Measurements from ENCODE around the gene COBL. TPM values are rescaled to one million over a fixed set of nuclear protein-coding genes. Genes with fewer than 3 reads are reported as not detected.

COBL gene
- total and polyA plus RNA-seq, 10 of the 15 experiments (the other 5 are each of a cell fraction or from before 2014, with no cell fraction given) = 0.21 TPM; not detected in 9

DNA sequence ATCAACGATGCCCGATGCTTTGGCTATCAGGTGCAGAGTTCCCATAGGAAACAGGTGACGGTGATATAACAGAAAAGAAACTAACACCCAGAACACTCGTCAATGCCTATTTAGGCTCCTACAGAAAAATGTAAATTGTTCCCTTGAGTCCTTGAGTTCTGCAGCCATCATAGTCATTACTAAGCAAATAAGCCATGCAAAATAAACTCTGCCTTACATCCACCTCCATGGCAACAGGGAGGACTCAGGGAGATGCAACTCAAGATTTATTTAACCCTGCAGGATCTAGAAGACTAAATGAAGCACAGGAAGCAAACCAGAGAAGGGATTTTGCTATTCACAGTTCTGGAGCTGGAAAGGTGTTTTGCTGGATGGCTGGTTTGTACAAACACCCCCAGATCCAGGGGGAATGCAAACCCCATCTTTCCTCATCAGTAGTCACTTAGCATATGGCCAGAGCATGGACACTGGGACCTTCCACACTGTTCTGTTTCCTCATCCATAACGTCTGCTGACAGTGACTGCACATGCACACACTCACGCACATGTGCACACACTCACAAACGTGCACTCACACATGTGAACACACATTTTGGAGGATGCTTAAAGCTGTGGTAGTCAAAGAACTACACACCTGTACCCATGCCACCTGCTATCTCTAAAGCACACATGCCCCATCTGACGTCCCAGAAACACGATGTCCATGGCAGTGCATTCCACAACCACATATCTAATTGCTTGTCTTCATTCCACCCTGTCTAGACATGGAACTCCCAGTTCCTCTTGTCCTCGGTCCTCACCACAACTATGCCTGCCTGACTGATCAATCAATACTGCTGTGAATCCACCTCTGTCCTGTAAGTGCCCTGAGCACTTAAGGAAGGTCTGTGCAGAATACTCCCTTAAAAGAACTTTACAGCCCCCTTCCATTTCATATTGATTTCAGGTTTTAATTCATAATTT lies 178.2 kb downstream of the COBL start (continued):
- TF ChIP-seq, protein P1, sequence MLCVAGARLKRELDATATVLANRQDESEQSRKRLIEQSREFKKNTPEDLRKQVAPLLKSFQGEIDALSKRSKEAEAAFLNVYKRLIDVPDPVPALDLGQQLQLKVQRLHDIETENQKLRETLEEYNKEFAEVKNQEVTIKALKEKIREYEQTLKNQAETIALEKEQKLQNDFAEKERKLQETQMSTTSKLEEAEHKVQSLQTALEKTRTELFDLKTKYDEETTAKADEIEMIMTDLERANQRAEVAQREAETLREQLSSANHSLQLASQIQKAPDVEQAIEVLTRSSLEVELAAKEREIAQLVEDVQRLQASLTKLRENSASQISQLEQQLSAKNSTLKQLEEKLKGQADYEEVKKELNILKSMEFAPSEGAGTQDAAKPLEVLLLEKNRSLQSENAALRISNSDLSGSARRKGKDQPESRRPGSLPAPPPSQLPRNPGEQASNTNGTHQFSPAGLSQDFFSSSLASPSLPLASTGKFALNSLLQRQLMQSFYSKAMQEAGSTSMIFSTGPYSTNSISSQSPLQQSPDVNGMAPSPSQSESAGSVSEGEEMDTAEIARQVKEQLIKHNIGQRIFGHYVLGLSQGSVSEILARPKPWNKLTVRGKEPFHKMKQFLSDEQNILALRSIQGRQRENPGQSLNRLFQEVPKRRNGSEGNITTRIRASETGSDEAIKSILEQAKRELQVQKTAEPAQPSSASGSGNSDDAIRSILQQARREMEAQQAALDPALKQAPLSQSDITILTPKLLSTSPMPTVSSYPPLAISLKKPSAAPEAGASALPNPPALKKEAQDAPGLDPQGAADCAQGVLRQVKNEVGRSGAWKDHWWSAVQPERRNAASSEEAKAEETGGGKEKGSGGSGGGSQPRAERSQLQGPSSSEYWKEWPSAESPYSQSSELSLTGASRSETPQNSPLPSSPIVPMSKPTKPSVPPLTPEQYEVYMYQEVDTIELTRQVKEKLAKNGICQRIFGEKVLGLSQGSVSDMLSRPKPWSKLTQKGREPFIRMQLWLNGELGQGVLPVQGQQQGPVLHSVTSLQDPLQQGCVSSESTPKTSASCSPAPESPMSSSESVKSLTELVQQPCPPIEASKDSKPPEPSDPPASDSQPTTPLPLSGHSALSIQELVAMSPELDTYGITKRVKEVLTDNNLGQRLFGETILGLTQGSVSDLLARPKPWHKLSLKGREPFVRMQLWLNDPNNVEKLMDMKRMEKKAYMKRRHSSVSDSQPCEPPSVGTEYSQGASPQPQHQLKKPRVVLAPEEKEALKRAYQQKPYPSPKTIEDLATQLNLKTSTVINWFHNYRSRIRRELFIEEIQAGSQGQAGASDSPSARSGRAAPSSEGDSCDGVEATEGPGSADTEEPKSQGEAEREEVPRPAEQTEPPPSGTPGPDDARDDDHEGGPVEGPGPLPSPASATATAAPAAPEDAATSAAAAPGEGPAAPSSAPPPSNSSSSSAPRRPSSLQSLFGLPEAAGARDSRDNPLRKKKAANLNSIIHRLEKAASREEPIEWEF (IDR thresholded peaks at IDR 0.05; ENCODE audit: insufficient replicate concordance, low read depth, low read length) = no peak
- TF ChIP-seq KLF5 (IDR thresholded peaks at IDR 0.05; ENCODE audit: partially characterized antibody) = no peak
- TF ChIP-seq RAD21 (IDR thresholded peaks at IDR 0.05; ENCODE audit: insufficient read depth, low read depth, low read length) = no peak
- TF ChIP-seq RBBP5 (conservative IDR thresholded peaks at IDR 0.05) = no peak
- no peak for TF ChIP-seq RELA (IDR thresholded peaks at IDR 0.05; ENCODE audit: borderline replicate concordance, partially characterized antibody)

GRCh38 chr7:51135576-51135975 lies 181.0 kb downstream of the COBL start:
- intact Hi-C loops (cut with micrococcal nuclease; ENCODE audit: unreplicated experiment) = no loop called here
- BruUV-seq (replicated peaks) = no TSS peak
- TF ChIP-seq BHLHE40 (IDR thresholded peaks at IDR 0.05; ENCODE audit: borderline replicate concordance in 1 of 2, low read depth in 2 of 2, low read length in 1 of 2) (no peak), BACH1 (IDR thresholded peaks at IDR 0.05; ENCODE audit: borderline replicate concordance) (no peak), SP1 (IDR thresholded peaks at IDR 0.05; ENCODE audit: low read depth, low read length) (no peak)
- no peak overlapping the region for H3K4me3 ChIP-seq
- H3K36me3 ChIP-seq (ENCODE audit: control insufficient read depth in 2 of 2, insufficient read depth in 2 of 2, low read length in 1 of 2) = no peaks in the 10 kb centered on the region
- in situ Hi-C loops (cut with MboI) = no loop called here
- WGBS (ENCODE audit: insufficient coverage, insufficient replicate concordance, low lambda C conversion rate, missing lambda C conversion rate) = 60% methylated on average over 2 of the region's 2 CpGs
- H3K4me1 ChIP-seq (ENCODE audit: control insufficient read depth, insufficient read depth, low read length) = no peaks in the 10 kb centered on the region
- ATAC-seq (no peak), DNase-seq (ENCODE audit: low read depth, low spot score) (no peak), FAIRE-seq (no peak)
- H4K20me1 ChIP-seq (ENCODE audit: control insufficient read depth, insufficient read depth) = no peaks in the 10 kb centered on the region
- no peak overlapping the region for H3K27ac ChIP-seq (ENCODE audit: control insufficient read depth, insufficient read depth)
- no peaks in the 10 kb centered on the region for H3K79me2 ChIP-seq (ENCODE audit: control insufficient read depth, insufficient read depth, low read length)
- ChIA-PET POLR2A (no interaction called here), CTCF (interaction anchor here (1.6 kb wide), 1 partner anchor 26 kb away, joined by 5 read pairs; no protein-coding TSS in a partner anchor), RAD21 (ENCODE audit: unreplicated experiment) (interaction anchor here (1.0 kb wide), 1 partner anchor 25 kb away, joined by 4 read pairs; no protein-coding TSS in a partner anchor), SMC1A (ENCODE audit: uncharacterized antibody, unreplicated experiment) (interaction anchor here (1.3 kb wide), 1 partner anchor 25 kb away, joined by 3 read pairs; no protein-coding TSS in a partner anchor)
- H3K27me3 ChIP-seq (replicated peaks in 1 of 2; ENCODE audit: control insufficient read depth in 2 of 2, insufficient read depth in 2 of 2, low read length in 1 of 2) = no peaks in the 10 kb centered on the region
- no peak overlapping the region for H2AFZ ChIP-seq (ENCODE audit: control insufficient read depth, low read depth, low read length)
- H3K9ac ChIP-seq (ENCODE audit: control insufficient read depth, insufficient read depth, low read length) = no peak overlapping the region
- no peak overlapping the region for H3K4me2 ChIP-seq (ENCODE audit: control insufficient read depth, insufficient read depth)
- no peaks in the 10 kb centered on the region for H3K9me3 ChIP-seq (replicated peaks; ENCODE audit: control insufficient read depth, insufficient read depth, low read length)

Measured in GM12878 (cell line).